ENCODE data around the gene YBX3.
A peak's percentile ranks its signal among the peaks of the same experiment; 100 is the strongest.

Gene YBX3

GRCh38 chr12:10721651-10722501 is 1.2 kb downstream of the YBX3 start:
- peak; percentile 33 for FAIRE-seq

DNA sequence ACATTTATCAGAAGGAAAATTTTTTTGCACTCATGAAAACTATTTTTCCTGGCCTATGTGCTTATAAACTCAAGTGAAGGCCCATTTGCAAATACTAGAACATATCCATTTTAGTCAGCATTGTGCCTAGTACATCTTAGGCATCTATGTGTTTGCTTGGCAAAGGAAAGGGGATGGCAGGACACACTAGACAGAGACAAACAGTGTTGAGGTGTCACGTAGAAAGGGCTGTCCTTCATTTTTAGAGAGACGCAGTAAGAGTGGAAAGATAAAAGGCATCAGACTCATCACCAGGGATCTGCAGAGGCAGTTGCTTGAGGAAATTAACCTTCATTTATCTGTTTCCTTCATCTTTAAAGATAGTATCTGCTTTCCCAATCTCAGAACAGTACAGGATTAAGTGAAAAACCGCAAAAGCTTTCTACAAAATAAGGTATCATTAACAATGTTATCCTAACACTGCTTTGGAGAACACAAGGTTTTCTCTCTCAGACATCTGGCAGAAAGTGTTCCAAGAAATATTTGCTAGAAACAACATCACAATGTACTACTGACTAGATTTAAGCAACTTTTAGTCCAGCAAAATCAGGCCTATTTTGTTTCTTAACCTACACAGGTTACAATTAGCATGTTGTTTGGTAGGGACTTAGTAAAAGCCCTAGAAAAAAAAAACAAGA is 2.0 kb downstream of the YBX3 start:
- FAIRE-seq: no peak

- FAIRE-seq: no peak
Observed at GRCh38 chr12:10719482-10719881, 3.6 kb downstream of the YBX3 start.

DNA sequence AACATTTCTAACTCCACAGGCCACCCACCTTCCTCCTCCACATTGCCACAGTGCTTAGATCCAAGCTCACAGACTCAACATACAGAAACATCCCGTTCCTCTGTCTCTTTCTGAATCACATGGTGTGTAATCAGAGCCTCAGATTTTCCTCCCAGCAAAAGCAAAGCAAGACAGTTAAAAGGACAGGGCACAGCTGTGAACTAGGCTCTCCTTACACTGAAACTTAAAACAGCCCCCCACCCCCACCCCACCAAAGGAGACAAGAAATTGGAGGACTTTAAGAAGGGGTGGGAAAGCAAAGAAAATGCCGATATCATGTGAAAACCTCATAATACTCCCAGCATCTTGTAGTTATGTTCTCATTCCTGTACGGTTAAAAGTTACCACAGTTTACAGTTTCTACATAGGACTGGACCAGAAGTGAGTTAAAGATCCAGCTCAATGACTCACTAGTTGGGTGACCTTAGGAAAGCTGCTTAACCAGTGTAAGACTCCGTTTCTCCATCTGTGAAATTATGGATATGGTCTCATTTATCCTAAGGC is 4.8 kb downstream of the YBX3 start:
- FAIRE-seq: no peak

DNA sequence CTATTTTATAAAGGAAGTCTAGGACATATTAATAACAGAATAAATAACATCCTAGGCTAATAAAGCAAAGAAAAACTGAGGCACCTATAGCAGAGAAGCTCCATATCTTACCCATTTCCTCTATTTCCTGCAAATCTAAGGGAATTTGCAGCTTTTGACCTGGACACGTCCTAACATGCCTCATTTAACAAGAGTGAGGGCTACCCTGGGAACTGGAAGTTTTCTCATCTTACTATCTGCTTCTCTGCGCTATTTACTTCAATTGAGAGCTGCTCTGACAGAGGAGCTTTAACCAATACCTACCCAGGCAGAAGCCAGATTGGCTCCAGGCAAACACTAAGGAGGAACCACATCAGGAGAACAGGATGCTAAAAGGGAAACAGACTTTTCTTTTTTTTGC is 5.7 kb downstream of the YBX3 start:
- no peak for FAIRE-seq

DNA sequence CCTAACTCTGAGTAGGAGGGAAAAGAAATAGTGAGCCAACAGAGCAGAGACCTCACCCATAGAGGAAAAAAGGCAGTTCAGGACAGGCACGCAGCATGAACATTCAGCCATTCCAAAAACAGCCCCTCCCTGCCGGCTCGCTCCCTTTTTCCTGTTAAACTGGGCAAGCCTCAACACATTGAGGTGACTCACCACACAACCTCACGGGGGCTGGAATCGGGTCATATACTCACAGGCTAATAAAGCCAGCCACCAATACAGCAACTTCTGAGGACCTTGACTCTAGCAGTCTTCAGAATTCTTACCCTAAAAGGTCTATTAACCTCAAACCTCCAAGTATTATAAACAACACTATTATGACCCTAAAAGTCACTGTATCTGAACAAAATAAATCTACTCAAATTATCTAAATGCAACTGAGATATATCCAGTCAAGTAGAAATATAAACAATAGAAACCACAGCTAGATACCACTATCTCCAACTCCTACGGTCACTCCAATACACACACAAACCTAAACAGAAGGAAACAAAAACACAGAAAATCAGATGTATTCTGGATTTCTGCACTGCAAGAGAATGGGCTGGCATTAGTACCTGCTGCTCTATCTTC is 6.3 kb downstream of the YBX3 start:
- FAIRE-seq: no peak

GRCh38 chr12:10716277-10716676 is 6.8 kb downstream of the YBX3 start:
- FAIRE-seq: no peak

DNA sequence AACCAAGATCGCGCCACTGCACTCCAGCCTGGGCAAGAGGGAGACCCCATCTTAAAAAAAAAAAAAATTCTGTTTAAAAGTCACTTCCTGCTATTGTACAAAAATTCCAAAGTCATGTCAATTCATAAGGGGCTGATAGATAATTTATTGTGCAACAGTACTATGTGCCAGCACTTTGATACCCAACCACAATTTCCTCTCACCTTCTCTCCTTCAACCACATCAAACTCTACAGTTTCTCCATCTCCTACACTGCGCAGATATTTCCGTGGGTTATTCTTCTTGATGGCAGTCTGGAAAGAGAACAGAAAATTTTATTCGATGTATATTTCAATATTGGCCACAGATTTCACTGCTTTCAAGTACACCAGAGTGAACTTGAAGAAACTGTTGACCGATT is 7.6 kb downstream of the YBX3 start:
- FAIRE-seq: no peak

DNA sequence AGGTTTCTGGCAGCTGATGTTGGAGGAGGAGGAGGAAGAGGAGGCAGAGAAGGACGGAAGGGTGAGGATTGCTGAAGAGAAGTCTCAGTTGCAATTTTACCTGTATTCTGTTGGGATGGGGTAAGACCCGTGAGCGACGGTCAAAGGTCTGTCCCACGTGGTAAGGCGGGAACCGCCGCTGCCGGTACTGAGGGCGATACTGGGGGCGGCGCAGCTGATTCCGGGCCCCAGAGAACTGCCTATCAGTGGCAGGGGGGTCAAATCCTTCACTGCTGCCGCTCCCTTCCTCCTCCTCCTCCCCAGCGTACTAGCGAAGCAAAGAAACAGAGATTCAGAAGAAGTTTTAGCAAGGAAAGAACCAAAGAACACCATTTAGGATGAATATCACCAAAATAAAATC is 13.3 kb downstream of the YBX3 start:
- FAIRE-seq: no peak

DNA sequence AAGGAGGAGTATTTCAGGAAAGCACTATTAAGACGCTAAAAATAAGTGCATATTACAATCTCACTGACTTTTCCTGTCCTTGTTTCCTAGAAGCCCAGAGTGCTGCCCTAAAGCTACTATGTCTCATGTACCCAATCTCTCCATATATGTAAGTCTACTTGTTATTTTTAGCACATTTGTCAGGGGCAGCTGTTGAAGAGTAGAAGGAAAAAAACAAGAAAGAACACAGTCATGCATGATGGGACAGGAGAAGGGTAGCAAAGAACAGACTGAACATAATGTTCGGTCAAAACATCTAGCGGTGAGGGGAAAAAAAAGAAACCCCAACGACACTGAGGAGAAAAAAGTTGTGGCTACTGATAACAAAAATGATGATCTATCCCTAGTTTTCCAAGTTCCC is 14.3 kb downstream of the YBX3 start:
- FAIRE-seq: no peak

DNA sequence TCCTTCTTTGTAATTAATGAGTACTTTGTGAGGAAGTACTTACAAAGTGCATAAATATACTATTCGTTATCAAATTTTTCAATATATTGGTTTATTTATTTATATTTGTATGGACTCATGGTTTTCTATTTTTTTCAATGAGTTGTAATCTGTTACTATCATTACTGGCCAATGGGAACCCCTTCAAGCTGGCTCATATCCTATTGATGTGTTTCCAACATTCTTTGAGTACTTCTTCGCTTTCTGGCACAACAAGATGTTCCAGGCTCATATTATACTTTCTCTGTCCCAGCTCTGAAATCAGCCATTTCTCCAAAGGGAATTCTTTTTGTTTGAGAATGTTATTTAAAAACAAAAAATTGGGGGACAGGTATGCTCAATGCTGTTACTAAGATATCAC is 17.5 kb downstream of the YBX3 start:
- FAIRE-seq: no peak

GRCh38 chr12:10701843-10702242 is 21.3 kb downstream of the YBX3 start:
- FAIRE-seq: no peak

DNA sequence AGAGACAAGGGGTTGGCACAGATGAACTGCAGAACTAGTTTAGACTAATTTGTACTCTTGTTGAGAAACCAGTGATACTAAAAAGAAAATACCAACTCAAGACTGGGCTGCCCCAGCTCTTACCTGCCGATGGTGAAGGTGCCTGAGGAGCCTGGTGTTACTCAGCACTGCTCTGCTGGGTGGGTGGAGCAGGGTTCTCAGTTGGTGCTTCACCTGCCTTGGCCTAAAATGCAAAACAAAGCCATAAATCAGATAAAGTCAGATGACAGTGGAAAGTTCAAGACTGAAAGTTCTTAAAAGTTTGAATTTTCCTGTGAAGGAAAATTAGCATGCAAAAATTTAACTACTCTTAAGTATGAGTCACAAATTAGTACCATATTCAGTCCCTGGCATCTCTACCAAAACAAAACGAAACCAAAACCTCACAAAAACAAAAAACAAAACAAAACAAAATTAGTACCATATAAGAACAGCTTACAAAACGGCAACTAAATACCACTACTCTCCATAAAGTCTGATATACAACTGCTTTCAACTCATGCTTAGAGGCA is 21.9 kb downstream of the YBX3 start:
- FAIRE-seq: no peak

DNA sequence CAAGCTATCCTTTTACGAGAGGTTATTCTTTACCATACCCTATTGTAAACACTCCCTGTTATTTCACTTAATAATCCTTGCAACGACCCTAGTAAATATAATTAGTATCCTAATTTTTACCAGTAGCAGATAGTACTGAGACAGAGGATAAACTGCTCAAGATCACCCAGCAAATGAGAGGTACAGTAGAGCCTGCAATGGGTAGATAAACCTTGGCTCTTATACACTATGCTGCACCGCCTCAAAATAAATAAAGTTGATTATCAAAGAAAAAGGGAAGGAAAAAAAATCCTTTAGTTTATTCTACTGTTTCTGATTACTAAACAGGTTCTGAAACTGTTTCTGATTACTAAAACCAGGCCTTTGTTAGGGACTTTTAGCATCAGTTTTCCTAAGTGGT is 22.5 kb downstream of the YBX3 start:
- FAIRE-seq: no peak

DNA sequence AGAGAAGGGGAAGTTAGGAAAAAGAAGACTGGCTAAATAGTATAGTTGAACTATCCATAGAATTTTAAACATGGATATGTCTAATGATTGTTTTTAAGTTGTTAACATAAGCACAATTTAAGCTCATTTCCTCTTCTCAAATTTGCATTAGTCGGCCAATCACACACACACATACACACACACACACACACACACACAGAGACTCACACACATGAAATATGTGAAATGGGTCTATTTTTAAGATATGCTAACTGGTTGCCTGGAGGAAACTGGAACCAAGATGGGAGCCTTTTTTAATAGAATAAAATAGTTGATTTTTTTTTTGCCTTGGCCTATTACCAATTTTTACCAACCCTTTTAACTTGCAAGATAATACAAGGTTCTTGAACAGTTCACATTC is 25.3 kb downstream of the YBX3 start:
- FAIRE-seq: no peak

DNA sequence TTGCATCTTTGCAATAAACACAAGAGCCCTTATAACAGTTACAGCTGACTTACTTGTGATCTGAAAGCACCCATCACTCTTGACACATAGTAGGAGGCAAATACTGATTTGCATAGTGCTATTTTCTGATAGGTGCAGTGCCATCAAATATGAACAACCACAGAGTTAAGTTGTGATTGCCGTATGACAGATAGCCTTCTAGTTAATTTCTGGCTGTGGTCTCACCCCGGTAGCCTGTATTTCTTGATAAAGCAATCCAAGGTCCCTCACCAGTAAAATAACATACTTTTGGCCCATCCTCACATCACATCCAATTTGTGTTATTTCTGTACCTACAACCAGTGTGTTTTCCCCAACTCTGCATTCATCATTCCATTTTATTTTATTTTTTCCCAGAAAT is 26.0 kb downstream of the YBX3 start:
- FAIRE-seq: no peak

DNA sequence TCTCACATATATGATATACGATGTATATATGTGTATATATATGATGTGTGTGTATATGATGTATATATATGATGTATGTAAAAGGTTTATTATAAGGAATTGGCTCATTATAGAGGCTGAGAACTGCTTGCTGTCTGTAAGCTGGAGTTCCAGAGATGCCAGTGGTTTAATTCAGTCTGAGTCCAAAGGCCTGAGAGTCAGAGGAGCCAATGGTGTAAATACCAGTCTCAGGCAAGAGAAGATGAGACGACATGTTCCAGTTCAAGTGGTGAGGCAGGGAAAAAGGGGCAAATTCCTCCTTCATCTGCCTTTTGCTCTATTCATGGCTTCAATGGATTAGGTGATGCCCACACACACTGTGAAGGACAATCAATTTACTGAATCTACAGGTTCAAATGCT is 32.2 kb downstream of the YBX3 start:
- FAIRE-seq: no peak

DNA sequence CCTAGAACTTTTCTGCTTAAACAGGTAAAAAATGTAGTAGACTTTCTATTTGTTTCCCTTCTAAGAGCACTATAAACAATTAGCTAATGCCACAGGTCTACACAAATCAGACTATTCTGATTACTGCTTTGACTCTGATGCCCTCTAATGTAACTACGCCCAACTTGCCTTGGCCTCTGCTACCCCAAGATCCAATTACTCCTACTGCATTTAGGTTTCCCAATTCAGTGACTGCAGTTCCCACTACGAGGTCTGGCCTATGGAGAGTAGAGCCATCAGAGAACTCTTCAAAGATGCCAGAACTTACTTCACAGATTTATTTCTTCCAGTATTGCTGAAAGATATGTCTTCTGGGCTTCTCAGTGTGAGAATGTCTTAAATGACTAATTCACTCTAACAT is 34.0 kb downstream of the YBX3 start:
- no peak for FAIRE-seq

GRCh38 chr12:10688042-10688441 is 35.1 kb downstream of the YBX3 start:
- no peak for FAIRE-seq

DNA sequence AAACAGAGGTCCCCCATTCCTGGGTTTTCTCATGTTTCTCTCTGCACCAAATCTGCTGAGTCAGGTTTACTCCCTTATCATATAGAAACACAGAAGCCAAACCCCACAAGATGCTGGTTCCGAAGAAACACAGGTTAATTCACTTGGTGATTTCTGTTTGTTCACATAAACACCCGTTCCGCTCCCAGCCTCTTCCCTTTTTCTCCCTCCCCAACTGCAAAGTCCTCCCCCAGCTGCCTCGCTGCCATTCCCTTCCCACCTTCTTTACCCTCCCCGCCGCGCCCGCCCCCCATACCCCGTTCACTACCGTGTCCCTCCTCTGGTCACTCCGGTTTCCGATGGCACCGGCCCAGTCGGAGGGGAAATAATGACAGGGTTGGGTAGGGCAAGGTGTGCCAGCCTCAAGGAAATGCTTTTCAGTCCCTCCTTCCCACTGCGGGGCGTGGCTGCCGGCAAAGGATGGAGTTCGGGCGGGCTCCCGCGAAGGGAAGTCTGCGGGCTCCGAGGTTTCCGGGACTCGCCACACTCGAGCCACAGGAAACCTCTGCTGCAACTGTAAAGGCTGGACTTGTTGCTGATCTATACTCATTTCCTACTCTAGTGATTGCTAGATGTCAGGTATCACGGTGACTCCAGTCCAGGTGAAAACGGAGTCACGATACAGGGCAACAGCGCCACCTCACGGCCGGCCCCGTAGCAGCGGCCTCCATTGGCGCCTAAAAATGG is 49.3 kb downstream of the YBX3 start, which contains the start of gene STYK1:
Gene STYK1 (minus strand): TSS at position 394 of the 726 bp plus-strand sequence. CDS start 39,434 bp downstream, outside the sequence.
- no peak for FAIRE-seq

DNA sequence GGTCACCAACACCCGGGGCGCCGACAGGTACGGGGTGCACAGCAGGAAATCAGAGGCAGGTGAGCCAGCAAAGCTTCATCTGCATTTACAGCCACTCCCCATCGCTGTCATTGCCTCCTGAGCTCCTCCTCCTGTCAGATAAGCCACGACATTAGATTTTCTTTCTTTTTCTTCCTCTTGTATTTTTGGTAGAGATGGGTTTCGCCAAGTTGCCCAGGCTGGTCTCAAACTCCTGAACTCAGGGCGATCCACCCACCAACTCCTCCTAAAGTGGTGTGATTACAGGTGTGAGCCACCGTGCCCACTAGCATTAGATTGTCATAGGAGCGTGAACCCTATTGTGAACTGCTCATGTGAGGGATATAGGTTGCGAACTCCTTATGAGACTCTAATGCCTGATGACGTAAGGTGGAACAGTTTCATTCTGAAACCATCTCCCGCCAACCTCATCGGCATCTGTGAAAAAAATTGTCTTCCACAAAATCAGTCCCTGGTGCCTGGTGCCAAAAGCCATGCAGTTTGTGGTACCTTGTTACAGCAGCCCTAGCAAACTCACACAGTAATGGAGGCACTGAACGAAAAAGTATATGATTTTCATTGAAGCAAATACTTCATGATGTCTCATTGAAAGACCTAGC is 50.8 kb downstream of the YBX3 start:
- FAIRE-seq: no peak

DNA sequence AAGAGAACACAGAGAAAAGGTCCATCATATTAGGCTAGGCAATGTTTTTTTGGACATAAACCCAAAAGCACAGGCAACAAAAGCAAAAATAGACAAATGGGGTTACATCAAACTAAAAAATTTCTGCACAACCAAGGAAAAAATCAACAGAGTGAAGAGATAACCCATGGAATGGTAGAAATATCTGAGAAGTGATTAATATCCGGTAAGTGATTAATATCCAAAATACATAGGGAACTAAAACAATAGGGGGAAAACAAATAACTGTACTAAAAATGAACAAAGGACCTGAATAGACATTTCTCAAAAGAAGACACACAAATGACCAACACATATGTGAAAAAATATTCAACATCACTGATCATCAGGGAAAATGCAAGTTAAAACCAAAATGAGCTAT is 53.6 kb downstream of the YBX3 start:
- FAIRE-seq: no peak
